Measurements from ENCODE around the gene ZBTB40.

Gene ZBTB40

DNA sequence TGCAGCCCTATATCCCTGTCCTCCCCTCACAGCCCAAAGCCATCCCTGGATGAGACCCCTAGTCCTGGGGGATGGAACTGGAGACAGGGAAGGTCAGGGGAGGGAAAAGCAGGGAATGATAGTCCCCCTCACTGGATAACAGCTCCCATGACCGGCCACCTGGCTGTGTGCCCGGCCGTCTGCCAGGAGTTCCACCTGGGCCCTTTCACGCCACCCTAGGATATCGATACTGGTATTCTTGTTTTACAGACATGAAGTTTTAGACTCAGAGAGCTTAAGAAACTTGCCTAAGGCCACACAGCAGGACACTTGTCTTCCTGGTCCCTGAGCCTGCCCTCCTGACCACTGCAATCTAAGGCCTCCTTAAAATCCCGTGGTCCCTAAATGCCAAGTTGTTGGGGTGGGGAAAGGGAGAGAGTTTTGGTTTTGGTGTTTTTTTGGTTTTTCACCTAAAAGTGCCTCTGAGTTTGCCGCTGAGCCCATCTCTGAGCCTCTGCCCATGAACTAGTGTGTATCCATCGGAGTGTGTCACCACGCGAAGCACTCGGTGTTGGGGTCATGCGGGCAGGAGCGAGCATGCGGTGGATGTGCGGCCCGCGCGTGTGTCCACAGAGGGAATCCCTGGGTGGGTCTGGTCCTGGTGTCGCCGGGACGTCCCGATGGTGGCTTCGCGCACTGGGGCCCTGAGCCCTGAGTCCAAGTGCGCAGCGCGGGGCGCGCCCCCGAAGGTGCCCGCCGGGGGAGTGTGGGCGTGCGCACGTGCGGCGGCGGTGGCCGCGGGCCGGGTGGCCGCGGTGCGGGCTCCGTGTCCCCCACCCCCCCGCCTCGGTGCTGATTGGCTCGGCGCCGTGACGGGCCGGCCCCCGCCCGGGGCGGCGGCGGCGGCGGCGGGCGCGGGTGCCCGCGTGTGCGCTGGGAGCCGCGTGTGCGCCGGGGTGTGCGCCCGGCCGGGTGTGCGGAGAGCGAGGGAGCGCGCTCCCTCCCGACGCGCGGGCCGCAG is 111.2 kb downstream of the ZBTB40 start, which contains the start of gene EPHA8:
Gene EPHA8 (plus strand): TSS at position 906 of the 1,000 bp plus-strand sequence. CDS start 147 bp downstream, outside the sequence.
- no peak within 1 kb of the TSS for H3K4me3 ChIP-seq (replicated peaks; ENCODE audit: low read depth, low read length)
- no peak for DNase-seq (ENCODE audit: extremely low read depth, low read depth)
- TF ChIP-seq, protein P1, sequence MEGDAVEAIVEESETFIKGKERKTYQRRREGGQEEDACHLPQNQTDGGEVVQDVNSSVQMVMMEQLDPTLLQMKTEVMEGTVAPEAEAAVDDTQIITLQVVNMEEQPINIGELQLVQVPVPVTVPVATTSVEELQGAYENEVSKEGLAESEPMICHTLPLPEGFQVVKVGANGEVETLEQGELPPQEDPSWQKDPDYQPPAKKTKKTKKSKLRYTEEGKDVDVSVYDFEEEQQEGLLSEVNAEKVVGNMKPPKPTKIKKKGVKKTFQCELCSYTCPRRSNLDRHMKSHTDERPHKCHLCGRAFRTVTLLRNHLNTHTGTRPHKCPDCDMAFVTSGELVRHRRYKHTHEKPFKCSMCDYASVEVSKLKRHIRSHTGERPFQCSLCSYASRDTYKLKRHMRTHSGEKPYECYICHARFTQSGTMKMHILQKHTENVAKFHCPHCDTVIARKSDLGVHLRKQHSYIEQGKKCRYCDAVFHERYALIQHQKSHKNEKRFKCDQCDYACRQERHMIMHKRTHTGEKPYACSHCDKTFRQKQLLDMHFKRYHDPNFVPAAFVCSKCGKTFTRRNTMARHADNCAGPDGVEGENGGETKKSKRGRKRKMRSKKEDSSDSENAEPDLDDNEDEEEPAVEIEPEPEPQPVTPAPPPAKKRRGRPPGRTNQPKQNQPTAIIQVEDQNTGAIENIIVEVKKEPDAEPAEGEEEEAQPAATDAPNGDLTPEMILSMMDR (IDR thresholded peaks at IDR 0.05; ENCODE audit: low read depth, low read length, missing control alignments): no peak

DNA sequence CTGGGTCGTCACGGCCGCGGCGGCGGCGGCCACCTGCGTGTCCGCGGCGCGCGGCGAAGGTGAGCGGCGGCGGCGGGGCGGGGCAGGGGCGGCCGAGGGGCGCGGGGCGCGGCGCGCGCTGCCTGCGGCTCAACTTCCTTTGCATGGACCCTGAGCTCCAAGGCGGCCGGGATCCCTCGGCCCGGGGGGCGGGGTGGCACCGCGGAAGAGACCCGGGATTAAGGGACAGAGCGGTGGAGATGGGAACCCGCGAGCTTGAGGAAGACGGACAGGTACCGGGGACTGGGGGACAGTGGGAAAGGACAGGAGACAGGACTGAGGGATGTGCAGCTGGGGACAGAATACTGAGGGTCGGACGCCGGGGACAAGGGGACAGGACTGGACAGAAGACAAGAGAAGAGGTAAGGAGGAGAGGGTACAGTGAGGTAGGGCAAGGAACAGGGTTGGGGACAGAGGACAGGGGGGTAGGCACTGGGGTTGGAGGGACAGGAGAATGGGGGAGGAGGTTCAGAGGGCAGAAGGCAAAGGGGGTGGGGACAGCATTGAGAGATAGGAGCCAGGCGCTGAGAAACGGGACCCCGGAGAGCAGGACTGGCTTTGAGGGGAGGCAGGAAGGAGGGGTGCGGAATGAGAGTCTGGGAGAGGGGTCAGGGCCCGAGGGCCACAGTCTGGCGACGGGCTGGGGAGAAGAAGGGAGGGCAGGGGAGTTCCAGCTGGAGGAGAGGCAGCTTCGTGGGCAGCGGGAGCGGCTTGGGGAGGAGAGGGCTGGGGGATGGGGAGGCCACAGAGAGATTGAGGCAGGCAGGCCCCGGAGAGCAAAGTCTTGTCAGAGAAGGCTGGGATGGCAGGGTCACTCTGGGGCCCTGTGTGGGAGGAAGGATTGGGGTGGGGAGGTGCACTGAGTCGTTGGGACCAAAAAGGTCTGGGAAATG is 112.3 kb downstream of the ZBTB40 start:
- no peak overlapping the region for H3K4me3 ChIP-seq (replicated peaks; ENCODE audit: low read depth, low read length)
- no peak for DNase-seq (ENCODE audit: extremely low read depth, low read depth)
- TF ChIP-seq, protein P1 (IDR thresholded peaks at IDR 0.05; ENCODE audit: low read depth, low read length, missing control alignments): no peak

DNA sequence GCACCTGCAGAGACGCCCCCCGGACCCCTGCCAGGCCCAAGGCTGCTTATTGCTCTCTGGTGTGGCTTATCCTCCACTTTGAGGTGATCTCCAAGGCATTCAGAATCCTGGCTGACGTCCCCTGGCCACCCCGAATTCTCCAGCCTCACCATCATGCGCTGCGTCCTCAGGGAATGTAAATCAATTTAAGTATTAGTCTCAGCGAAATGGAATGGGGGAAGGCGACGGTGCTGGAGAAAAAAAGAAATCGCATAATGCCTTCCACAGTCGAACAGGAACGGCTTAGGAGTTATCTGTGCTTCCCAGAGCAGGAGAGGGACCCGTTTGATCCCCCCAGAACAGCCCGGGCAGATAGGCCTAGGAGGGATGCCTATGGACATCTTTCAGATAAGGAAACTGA is 114.5 kb downstream of the ZBTB40 start:
- TF ChIP-seq, protein P1 (IDR thresholded peaks at IDR 0.05; ENCODE audit: low read depth, low read length, missing control alignments): no peak
- DNase-seq (ENCODE audit: extremely low read depth, low read depth): no peak
- no peak overlapping the region for H3K4me3 ChIP-seq (replicated peaks; ENCODE audit: low read depth, low read length)

DNA sequence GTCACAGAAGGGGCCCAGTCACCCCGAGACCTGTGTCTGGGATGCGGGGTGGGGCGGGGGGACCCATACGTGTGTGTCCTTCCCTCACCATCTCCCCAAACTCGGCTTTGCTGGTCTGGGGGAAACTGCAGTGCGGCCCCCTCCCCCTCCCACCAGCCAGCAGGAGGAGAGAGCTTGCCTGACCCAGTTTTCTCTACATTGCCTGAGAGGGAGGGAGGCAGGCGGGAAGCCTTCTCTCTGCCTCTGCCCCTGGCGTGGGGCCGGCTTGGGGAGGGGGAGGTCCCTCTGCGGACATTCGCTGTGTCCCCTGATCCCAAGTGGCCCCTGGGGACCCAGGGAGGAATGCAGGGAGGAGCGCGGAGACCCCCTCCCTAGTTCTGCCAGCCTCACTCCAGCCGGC is 115.5 kb downstream of the ZBTB40 start:
- TF ChIP-seq, protein P1 (IDR thresholded peaks at IDR 0.05; ENCODE audit: low read depth, low read length, missing control alignments): no peak
- no peak for DNase-seq (ENCODE audit: extremely low read depth, low read depth)
- no peak overlapping the region for H3K4me3 ChIP-seq (replicated peaks; ENCODE audit: low read depth, low read length)

DNA sequence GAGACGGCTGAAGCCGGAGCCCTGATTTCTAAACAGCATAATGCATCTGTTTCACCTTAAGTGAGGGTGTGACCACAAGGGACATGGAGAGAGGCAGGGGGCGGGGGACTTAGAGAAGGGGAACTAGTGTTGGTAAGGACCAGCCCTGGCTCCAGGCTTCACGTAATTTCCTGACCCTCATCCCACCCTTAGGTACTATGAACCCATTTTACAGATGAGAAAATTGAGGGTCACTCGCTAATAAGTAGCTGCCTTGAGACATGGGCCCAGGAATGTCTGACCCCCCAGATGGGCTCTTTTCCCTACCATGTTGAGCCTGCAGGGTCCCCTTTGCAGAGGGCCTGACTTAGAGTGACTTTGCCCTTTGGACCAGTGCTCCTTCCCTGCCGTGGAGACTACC is 116.3 kb downstream of the ZBTB40 start:
- no peak for DNase-seq (ENCODE audit: extremely low read depth, low read depth)
- TF ChIP-seq, protein P1 (IDR thresholded peaks at IDR 0.05; ENCODE audit: low read depth, low read length, missing control alignments): no peak
- H3K4me3 ChIP-seq (replicated peaks; ENCODE audit: low read depth, low read length): no peak overlapping the region

DNA sequence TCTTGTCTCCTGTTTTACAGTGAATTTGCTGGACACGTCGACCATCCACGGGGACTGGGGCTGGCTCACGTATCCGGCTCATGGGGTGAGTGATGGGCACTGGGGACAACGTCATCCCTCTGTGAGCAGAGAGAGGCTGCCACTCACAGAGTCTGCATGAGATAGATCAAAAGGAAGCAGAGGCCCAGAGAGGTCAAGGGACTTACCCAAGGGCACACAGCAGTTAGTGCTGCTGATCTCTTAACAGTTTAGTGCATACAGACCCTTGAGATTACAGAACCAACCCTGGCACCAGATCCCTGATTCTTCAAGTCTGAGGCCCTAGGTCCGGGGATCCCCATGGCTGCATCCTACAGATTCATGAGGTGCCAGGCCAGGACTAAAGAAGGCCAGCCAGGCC is 117.6 kb downstream of the ZBTB40 start:
- H3K4me3 ChIP-seq (replicated peaks; ENCODE audit: low read depth, low read length): no peak overlapping the region
- no peak for DNase-seq (ENCODE audit: extremely low read depth, low read depth)
- TF ChIP-seq, protein P1 (IDR thresholded peaks at IDR 0.05; ENCODE audit: low read depth, low read length, missing control alignments): no peak
